ENCODE measurements around the gene ITGB5.

DNA sequence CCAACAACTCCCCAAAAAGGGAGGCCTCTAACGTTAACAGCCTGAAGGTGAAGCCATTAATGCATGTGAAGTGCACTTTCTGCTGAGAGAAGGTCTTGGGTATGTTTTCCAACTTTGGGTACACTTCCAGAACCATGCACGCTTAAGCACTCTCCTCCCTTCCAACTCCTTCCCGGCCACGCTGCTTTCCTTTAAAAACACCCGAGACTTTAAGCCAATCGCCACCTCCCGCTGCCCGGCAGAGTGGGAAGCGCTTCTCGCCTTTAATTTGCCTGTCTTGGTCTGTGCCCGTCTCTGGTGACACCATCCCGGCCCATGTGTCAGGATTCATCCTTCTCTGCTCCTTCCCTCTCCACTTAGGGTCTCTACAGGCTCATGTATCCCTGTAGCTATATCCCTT is 35.3 kb downstream of the ITGB5 start:
- TF ChIP-seq, protein P1, sequence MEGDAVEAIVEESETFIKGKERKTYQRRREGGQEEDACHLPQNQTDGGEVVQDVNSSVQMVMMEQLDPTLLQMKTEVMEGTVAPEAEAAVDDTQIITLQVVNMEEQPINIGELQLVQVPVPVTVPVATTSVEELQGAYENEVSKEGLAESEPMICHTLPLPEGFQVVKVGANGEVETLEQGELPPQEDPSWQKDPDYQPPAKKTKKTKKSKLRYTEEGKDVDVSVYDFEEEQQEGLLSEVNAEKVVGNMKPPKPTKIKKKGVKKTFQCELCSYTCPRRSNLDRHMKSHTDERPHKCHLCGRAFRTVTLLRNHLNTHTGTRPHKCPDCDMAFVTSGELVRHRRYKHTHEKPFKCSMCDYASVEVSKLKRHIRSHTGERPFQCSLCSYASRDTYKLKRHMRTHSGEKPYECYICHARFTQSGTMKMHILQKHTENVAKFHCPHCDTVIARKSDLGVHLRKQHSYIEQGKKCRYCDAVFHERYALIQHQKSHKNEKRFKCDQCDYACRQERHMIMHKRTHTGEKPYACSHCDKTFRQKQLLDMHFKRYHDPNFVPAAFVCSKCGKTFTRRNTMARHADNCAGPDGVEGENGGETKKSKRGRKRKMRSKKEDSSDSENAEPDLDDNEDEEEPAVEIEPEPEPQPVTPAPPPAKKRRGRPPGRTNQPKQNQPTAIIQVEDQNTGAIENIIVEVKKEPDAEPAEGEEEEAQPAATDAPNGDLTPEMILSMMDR (conservative IDR thresholded peaks at IDR 0.05; ENCODE audit: low read length) = no peak
- TF ChIP-seq EZH2phosphoT487 (IDR thresholded peaks at IDR 0.05; ENCODE audit: borderline replicate concordance, low read depth, low read length) = no peak
